A549 (cell line): ENCODE data around the gene TPP2.

Experiments
- BHLHE40 ChIP-seq: IDR thresholded peaks from 2 replicates; pipeline ENCODE4 v1.6.1; 2012; ENCODE audit warnings: low read depth, low read length, inconsistent platforms
- CHD2 ChIP-seq: fragments of 150-350 bp; IDR thresholded peaks from 2 replicates; pipeline ENCODE4 v1.6.1; 2014; ENCODE audit warnings: low read length; ENCODE audit not compliant: partially characterized antibody
- EP300 ChIP-seq, 2 experiments: fragments of >200 bp; sonication (Bioruptor Twin); formaldehyde crosslinking; IDR thresholded peaks; 2 replicates in 1 of 2; 3 replicates in 1 of 2; pipeline ENCODE4 v1.6.1; 2016 to 2017
- KDM5A ChIP-seq: fragments of 200-600 bp; sonication (generic); IDR thresholded peaks from 2 replicates; pipeline ENCODE4 v1.6.1; 2016; ENCODE audit warnings: antibody characterized with exemption, mild to moderate bottlenecking
- POLR2A ChIP-seq: IDR thresholded peaks from 2 replicates; pipeline ENCODE4 v1.6.1; 2012; ENCODE audit warnings: mild to moderate bottlenecking, low read length
- POLR2AphosphoS2 ChIP-seq: conservative IDR thresholded peaks from 2 replicates; pipeline ENCODE4 v1.6.1; 2012; ENCODE audit warnings: low read length, improper control_type of control experiment, inconsistent platforms
- RCOR1 ChIP-seq: fragments of 150-350 bp; IDR thresholded peaks from 2 replicates; pipeline ENCODE4 v1.6.1; 2014; ENCODE audit warnings: antibody characterized with exemption, low read length, low read depth
- SREBF2 ChIP-seq: fragments of 450-650 bp; IDR thresholded peaks from 2 replicates; pipeline ENCODE4 v1.6.1; 2014; ENCODE audit warnings: mild to moderate bottlenecking, moderate library complexity
- TF ChIP-seq, protein P1 (sequence below): fragments of >200 bp; sonication (Bioruptor Twin); formaldehyde crosslinking; IDR thresholded peaks from 3 replicates; pipeline ENCODE4 v1.5.1; 2016
- TF ChIP-seq, protein P2 (sequence below): fragments of 450-650 bp; IDR thresholded peaks from 2 replicates; pipeline ENCODE4 v1.6.1; 2014; ENCODE audit warnings: antibody characterized with exemption
- TF ChIP-seq, protein P3 (sequence below): IDR thresholded peaks from 2 replicates; pipeline ENCODE4 v1.6.1; 2012

DNA sequence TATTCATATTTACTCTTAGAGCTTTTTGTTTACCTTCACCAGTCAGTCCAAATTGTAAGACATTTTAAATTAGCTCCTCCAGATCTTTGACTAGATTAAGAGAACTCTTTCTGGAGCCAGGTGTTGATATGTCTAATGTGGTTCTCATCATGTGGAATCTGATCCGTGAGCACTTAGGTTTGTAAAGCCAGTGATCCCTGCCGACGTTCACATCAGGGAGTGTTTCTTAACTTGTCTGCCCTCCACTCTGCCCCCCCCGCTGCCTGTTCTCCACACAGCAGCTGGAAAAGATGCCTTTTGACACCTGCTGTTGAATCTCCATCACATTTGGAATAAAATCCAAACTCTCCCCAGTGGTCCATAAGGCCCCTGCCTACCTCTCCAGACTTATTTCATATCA lies 80.3 kb downstream of the TPP2 start:
- TF ChIP-seq RCOR1 (no peak), POLR2A (no peak), KDM5A (no peak), CHD2 (no peak), EP300 (IDR thresholded peaks at IDR 0.05) (no peak), BHLHE40 (no peak), POLR2AphosphoS2 (no peak), SREBF2 (no peak)
- TF ChIP-seq, protein P1, sequence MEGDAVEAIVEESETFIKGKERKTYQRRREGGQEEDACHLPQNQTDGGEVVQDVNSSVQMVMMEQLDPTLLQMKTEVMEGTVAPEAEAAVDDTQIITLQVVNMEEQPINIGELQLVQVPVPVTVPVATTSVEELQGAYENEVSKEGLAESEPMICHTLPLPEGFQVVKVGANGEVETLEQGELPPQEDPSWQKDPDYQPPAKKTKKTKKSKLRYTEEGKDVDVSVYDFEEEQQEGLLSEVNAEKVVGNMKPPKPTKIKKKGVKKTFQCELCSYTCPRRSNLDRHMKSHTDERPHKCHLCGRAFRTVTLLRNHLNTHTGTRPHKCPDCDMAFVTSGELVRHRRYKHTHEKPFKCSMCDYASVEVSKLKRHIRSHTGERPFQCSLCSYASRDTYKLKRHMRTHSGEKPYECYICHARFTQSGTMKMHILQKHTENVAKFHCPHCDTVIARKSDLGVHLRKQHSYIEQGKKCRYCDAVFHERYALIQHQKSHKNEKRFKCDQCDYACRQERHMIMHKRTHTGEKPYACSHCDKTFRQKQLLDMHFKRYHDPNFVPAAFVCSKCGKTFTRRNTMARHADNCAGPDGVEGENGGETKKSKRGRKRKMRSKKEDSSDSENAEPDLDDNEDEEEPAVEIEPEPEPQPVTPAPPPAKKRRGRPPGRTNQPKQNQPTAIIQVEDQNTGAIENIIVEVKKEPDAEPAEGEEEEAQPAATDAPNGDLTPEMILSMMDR, result no peak
- TF ChIP-seq, protein P2, sequence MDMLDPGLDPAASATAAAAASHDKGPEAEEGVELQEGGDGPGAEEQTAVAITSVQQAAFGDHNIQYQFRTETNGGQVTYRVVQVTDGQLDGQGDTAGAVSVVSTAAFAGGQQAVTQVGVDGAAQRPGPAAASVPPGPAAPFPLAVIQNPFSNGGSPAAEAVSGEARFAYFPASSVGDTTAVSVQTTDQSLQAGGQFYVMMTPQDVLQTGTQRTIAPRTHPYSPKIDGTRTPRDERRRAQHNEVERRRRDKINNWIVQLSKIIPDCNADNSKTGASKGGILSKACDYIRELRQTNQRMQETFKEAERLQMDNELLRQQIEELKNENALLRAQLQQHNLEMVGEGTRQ, result no peak
- TF ChIP-seq, protein P3, sequence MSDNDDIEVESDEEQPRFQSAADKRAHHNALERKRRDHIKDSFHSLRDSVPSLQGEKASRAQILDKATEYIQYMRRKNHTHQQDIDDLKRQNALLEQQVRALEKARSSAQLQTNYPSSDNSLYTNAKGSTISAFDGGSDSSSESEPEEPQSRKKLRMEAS, result no peak
